ENCODE measurements around the gene NUDT2.
"Not testable (repeated sequence)": the region's sequence is repeated elsewhere in the genome, so short reads cannot be mapped to it uniquely, and the experiment has no call there.

Gene NUDT2

DNA sequence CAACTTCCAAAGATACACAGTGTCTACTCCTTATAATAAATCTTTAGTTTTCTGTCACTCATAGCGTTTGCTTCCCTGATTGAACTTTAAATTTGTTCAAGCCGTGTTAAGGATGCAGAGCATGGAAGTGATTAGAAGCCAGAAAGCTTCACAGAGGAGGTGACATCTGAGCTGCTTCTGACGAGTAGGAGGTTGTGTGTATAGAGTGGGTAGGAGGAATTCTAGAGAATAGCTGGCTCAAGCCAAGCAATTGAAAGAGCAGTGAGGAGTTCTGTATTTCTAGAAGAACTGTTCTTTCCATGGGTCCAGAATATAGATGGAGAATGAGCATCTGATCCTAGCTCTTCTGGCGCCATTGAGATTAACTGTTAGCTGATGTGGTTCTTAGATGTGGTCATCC lies 6.0 kb downstream of the NUDT2 start:
- DNase-seq (ENCODE audit: low read depth), result no peak

DNA sequence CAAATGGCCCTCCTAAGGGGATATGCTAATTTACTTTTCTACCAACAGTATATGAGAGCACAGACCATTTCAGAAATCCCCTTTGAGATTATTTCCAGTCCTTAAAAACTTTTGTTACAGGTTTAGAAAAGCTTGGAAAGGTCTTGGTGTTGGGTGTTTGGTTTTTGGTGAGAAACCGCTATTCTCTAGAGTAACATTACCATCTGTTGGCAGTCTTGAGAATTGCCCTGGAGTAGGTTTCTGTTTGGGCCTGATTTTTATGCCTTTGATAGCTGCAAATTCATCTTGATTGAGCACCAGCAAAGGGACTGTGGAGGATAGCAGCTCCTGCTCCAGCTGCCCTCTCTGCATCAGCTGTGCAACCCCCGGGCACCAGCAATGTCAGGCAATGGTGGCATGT lies 8.0 kb downstream of the NUDT2 start:
- DNase-seq (ENCODE audit: low read depth), result no peak

DNA sequence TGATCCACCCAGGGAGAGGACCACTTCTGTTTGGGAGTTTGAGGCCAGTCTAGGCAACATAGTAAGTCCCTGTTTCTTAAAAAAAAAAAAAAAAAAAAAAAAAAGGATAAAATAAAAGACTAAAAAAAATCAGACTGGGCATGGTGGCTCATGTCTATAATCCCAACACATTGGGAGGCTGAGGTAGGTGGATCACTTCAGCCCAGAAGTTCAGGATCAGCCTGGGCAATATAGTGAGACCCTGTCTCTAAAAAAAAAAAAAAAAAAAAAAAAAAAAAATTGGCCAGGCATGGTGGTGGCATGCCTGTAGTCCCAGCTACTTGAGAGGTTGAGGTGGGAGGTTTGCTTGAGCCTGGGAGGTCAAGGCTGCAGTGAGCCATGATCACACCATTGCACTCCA lies 8.7 kb downstream of the NUDT2 start:
- DNase-seq (ENCODE audit: low read depth), result not testable (repeated sequence)

DNA sequence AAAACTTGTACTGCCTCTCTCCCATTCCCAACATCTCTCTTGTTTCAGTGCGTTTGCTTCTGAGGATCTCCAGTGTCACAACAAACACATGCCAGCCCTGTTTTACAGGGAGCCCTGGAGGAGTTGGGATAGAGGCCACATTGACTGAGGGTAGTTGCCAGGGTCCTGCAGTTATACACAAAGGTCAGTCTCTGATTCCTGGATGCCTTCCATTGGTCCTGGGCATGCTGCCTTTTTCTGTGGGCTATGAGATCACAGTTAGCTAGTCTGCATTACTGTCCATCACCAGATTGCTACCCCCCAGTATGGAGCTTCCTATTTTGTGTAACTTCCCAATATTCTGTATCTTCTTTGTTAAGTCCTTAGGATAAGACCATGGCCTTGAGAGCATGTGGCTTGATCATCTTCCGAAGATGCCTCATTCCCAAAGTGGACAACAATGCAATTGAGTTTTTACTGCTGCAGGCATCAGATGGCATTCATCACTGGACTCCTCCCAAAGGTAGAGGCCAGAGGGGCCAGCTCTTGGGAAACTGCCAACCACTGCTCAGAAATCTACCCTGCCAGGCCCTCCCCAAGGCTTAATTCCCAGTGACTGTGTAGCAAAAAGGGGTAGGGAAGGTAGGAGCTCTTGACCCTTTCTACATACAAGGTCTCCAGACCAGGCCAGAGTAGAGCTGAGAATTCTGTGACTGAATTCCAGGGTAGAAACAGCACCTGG lies 9.5 kb downstream of the NUDT2 start:
- no peak for DNase-seq (ENCODE audit: low read depth)

DNA sequence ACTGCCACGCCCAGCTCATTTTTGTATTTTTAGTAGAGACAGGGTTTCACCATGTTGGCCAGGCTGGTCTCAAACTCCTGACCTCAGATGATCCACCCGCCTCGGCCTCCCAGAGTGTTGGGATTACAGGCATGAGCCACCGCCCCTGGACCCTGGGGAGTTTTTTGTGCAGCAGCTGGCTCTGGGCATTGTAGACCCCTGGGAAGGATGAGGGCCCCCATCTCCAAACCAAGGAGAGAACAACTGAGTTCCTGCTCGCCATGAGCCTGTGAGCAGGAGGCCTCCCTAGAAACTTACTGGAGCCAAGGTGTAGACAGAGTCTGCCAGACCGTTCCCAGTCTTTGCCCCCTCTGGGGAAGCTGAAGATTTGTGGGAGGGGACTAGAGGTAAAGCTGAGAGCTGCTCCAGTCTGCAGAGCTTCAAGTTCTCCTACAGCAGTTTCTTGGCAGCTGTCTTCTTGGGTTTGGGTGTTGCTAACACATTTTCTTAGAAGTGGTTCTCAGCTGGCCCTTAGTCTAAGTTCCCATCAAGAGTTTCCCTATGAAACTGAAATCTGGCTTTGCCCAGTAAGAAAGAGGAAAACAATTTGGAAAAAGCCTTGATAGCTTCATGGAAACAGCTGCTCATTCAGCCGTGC lies 12.4 kb downstream of the NUDT2 start:
- DNase-seq (ENCODE audit: low read depth), result no peak

DNA sequence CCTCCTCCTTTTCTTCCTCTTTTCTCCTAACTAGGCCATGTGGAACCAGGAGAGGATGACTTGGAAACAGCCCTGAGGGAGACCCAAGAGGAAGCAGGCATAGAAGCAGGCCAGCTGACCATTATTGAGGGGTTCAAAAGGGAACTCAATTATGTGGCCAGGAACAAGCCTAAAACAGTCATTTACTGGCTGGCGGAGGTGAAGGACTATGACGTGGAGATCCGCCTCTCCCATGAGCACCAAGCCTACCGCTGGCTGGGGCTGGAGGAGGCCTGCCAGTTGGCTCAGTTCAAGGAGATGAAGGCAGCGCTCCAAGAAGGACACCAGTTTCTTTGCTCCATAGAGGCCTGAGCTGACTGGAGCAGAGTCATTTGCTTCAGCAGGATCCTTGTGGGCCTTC lies 13.7 kb downstream of the NUDT2 start:
- no peak for DNase-seq (ENCODE audit: low read depth)

DNA sequence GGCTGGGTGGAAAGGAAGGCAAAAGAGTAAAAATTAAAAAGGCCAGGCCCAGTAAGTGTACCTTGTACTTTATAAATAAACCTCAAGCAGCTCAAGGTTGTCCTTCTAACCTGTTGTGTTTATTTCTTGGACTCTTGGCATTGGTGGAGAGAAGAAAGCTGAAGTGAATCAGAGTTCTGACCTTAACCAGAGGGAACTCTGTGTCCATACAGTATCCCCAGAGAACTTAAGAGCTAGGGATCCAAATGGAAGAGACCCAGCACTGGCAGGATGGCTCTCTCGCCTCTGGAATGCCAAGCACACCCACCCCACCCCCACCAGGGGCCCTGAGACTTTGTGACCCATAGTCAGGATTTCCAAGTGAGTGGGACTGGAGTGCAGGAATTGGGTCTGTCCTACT lies 14.2 kb downstream of the NUDT2 start:
- no peak for DNase-seq (ENCODE audit: low read depth)

DNA sequence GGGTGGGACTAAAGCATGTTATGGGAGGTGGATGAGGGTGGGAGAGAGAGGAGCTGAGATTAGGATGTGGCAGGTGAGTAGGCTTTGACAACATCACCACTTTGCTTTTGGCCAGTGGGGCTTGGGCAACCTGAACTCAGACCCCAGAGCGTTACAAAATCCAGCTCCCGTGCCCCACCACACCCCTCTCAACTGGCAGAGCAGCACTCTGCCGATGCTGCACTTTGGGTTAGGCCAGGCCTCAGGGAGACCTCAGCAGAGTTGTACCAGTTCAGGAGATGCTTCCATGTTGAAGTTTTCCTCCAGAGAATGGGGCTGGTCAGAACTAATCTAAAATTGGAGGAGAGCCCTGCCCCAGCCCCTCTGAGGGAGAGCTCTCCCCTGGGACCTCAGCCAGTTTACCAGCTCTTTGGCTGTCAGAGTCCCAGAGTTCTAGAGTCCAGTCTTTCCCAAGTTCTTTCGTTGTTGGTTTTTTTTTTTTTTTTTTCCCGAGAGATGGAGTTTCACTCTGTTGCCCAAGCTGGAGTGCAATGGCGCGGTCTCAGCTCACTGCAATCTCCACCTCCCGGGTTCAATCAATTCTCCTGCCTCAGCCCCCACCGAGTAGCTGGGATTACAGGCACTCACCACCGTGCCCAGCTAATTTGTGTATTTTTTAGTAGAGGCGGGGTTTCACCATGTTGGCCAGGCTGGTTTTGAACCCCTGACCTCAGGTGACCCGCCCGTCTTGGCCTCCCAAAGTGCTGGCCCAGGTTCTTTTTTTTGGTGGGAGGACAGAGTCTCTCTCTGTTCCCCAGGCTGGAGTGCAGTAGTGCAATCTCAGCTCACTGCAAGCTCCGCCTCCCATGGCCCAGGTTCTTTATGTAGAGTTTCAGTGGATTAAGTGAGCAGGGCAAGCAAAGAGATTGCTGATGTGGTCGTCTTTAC lies 17.8 kb downstream of the NUDT2 start:
- DNase-seq (ENCODE audit: low read depth), result no peak

DNA sequence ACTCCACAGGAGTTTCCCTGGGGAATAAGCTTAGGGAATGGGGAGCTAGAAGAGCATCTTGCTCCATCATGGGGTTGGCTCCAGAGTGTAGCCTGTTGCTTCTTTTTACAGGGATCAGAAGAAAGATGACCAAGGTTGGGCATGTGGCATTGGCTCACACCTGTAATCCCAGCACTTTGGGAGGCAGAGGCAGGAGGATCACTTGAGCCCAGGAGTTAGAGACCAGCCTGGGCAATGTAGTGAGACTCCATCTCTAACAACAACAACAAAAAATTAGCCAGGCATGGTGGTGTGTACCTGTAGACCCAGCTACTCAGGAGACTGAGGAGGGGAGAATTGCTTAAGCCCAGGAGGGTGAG lies 18.4 kb downstream of the NUDT2 start:
- no peak for DNase-seq (ENCODE audit: low read depth)

DNA sequence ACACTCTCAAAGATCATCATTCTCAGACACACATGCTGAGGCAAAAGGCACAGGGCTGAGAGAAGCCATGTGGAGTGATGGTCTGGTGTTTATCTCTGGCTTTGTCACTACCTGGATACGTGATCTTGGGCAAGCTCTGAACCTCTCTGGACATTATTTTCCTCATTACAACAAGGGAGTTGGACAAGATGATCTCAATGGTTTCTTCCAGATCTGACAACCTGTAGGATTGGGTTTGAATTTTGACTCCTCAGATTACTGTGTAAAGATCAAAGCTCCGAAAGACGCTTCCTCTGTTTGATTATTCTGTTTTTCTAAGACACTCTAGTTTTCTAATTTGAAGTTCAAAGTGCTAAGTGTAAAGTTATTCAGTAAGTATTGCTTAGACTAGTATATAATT lies 20.0 kb downstream of the NUDT2 start:
- no peak for DNase-seq (ENCODE audit: low read depth)

DNA sequence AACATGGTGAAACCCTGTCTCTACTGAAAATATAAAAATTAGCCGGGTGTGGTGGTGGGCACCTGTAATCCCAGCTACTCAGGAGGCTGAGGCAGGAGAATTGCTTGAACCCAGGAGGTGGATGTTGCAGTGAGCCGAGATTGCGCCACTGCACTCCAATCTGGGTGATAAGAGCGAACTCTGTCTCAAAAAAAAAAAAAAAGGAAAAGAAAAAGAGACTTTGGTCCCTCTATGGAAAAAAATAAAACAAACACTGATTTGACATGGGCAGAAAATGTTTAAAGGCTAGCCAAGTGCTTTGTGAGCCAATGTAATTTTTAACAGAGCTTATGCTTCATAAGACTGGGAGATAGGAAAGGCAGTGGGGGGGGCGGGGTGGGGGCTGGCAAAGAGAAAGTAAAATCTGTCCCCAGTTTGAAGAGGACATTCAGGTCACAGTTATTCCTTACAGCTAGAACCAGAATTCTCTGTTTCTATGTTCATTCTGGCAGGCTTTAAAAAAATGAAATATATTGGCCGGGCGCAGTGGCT lies 22.8 kb downstream of the NUDT2 start:
- DNase-seq (ENCODE audit: low read depth), result not testable (repeated sequence)

DNA sequence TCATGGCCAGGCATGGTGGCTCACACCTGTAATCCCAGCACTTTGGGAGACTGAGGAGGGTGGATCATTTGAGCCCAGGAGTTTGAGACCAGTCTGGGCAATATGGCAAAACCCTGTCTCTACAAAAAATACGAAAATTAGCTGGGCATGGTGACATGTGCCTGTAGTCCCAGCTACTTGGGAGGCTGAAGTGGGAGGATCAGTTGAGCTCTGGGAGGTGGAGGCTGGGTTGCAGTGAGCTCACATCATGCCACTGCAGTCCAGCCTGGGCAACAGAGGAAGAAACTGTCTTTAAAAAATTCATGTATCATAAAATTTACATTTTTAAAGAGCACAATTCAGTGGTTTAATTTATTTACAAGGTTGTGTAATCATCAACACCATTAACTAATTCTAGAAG lies 23.6 kb downstream of the NUDT2 start:
- DNase-seq (ENCODE audit: low read depth), result not testable (repeated sequence)

DNA sequence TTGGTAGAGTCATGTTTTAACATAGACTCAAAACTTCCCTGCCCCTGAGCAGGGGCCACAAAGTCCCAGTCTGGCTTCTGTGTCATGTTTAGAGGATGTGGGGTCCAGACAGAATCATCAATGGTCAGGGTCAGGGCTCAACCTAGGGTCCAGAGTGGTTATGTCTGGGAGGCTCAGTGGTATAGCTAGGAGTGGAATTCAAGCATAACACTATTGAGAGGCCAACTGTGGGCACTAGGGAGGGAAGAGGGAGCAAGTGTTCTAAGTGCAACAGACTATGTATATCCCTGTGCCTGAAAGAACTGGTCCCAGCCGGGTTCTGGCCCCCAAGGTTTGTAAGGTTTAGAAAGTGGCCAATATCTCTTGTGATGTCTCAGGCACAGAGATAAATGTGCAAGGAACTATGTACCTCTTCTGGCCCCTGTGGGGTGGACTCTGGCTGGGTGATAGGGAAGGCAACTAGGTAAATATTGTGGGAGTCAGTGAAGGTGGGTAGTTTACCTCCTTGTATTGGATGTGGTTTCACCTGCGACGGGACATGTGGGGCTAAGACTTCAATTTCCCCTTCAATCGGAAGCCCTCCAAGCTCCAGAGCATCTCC lies 33.3 kb downstream of the NUDT2 start:
- no peak for DNase-seq (ENCODE audit: low read depth)

DNA sequence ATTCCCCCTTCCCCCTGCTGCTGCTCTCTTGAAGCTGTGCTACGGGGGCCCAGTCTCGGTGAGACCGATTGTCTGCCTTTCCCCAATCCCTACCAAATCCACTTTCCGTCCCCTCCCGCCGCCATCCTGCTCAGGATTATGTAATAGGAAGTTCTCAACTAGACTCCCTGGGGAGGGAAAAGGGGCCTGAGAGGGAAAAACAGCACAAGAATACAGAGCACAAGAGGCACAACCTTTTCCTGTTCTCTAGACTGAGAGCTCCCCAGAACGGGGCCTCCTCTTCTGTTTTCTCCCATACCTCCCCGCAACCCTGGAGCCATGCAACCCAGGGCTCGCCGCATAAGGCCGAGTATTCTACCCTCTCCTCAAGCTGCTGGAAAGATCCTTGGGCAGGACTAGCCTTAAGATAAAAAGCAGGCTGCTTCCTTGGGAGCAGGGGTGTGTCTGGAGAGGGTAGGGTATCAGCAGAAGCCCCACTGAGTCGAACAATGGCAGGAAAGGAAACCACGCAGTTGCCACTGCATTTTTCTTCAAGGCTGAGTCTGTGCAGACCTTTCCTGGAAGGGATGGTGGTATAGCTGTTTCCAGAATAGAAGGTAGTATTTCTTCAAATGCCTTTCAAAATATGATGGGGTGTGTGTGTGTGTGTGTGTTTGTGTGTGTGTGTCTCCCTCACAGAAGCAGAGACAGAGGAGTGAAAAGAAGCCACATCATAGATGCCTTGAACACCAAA lies 34.4 kb downstream of the NUDT2 start:
- no peak for DNase-seq (ENCODE audit: low read depth)

DNA sequence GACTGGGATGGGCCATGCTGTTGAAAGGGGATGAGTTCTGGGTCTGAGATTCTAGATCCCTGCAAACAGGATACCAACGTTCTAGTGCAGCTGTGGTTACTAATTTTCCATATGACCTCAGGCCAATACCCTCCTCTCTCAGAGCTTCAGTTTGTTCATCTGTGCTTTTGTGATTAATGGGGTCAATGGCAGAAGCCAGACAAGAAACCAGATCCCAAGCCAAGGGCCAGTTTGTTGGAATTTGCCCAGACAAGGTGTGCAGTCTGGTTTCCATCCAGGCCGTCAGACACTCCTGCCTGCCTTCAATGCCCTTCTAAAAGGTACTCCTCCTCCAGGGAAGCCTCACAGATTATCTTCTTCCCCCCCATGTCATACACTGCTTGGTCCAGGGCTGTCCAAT lies 35.9 kb downstream of the NUDT2 start:
- DNase-seq (ENCODE audit: low read depth), result no peak

DNA sequence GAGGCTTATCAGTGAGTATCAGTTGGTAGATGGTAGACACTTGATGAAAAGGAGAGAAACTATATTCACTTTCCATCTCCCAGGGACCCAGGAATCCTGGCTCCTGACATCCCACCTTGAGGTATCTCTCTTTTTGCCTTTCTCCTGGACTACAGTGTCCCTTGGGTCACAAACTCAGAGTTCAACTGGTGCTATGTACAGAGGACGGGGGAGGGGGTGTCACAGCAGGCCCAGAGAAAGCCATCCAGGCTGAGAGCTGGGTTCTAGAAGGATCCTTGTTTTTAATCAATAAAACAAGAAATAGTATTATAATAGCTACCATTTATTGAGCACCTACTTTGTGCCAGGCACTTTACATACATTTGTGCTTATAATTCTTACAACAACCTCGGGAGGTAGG lies 37.0 kb downstream of the NUDT2 start:
- DNase-seq (ENCODE audit: low read depth), result no peak

DNA sequence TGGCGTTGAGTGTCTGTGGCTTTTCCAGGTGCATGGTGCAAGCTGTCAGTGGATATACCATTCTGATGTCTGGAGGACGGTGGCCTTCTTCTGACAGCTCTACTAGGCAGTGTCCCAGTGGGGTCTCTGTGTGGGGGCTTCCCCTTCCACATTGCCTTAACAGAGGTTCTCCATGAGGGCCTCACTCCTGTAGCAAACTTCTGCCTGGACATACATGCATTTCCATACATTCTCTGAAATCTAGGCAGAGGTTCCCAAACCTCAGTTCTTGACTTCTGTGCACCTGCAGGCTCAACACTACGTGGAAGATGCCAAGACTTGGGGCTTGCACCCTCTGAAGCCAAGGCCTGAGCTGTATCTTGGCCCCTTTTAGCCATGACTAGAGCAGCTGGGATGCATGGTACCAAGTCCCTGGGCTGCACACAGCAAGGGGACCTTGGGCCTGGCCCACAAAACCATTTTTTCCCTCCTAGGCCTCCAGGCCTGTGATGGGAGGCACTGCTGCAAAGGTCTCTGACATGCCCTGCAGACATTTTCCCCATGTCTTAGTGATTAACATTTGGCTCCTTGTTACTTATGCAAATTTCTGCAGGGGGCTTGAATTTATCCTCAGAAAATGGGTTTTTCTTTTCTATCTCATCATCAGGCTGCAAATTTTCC lies 38.5 kb downstream of the NUDT2 start:
- DNase-seq (ENCODE audit: low read depth), result not testable (repeated sequence)

DNA sequence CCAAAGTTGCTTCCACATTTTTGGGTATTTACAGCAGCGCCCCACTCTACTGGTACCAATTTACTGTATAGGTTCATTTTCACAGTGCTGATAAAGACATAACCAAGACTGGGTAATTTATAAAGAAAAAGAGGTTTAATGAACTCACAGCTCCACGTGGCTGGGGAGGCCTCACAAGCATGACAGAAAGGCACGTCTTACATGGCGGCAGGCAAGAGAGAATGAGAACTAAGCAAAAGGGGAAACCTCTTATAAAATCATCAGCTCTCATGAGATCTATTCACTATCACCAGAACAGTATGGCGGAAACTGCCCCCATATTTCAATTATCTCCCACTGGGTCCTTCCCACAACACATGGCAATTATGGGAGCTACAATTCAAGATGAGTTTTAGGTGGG lies 39.4 kb downstream of the NUDT2 start:
- not testable (repeated sequence) for DNase-seq (ENCODE audit: low read depth)

DNA sequence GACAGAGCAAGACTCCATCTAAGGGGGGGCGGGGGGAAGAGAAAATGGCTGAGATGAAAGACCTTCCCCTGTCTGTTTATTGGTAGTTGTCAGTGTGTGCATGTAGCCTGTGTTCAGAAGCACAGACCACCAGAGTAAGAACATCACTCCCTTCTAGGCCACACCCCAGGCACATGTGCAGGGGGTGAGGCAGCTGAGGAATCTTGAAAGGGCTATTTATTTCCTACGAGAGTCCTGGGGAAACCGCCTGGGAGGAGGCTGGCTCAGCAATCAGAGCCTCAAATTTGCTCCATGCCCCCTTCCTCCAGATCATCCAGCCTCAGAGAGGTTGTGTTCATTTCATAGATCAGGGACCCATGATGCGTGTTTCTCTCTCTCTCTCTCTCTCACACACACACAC lies 40.3 kb downstream of the NUDT2 start:
- DNase-seq (ENCODE audit: low read depth), result no peak

DNA sequence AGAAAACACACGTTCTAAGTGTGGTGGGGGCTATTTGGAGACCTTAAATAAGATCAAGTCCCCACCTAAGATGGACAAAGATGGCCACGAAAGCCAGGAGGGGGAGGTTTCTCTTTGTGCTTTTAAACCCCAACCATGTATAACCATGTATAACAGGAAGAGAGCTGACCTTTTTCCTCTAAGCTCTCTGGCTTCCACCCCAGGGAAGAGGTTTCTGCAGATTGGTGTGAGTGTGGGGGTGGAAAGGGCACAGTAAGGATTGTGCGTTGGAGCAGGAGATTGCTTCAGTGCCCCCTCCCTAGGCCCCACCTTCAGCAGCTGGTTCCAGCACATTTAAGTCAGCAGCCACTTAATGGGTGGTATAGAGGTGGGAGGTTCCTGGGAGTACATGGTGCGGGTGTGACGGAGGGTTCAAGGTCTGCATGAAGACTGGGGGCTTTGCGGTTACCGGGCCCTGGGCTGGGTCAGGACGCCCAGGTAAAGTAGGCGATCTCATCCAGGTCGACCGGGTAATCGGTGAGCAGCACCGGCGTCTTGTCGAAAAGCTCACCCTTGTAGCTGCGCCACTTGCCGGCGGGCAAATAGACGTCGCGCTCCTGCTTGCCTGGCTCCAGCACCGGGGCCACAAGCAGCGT lies 41.1 kb downstream of the NUDT2 start:
- DNase-seq (ENCODE audit: low read depth), result no peak

Data from HS-5 (cell line).